Prostate gland (tissue), 2 donors: Measurements from ENCODE around the gene TLR1.
A peak's percentile ranks its signal among the peaks of the same experiment; 100 is the strongest.

ENCODE experiments used
- POLR2A ChIP-seq: fragments of 450-650 bp; IDR thresholded peaks from one replicate; pipeline ENCODE4 v1.6.1; 2016; ENCODE audit warnings: antibody characterized with exemption, mild to moderate bottlenecking
- POLR2AphosphoS5 ChIP-seq: sonication (generic); formaldehyde crosslinking; IDR thresholded peaks from one replicate; pipeline ENCODE4 v1.6.1; 2017; ENCODE audit warnings: antibody characterized with exemption
- TF ChIP-seq, protein P1 (sequence below), 4 experiments: fragments of 200-600 bp in 2 of 4; fragments of 450-650 bp in 2 of 4; sonication (generic) in 2 of 4; IDR thresholded peaks; 1 replicate in 3 of 4; 2 replicates in 1 of 4; pipeline ENCODE4 v1.5.1; 2016 to 2019; ENCODE audit warnings: antibody characterized with exemption in 4 of 4, mild to moderate bottlenecking in 2 of 4, moderate library complexity in 2 of 4

- TF ChIP-seq POLR2AphosphoS5 (peak; percentile 15), POLR2A (no peak)
- TF ChIP-seq, protein P1, sequence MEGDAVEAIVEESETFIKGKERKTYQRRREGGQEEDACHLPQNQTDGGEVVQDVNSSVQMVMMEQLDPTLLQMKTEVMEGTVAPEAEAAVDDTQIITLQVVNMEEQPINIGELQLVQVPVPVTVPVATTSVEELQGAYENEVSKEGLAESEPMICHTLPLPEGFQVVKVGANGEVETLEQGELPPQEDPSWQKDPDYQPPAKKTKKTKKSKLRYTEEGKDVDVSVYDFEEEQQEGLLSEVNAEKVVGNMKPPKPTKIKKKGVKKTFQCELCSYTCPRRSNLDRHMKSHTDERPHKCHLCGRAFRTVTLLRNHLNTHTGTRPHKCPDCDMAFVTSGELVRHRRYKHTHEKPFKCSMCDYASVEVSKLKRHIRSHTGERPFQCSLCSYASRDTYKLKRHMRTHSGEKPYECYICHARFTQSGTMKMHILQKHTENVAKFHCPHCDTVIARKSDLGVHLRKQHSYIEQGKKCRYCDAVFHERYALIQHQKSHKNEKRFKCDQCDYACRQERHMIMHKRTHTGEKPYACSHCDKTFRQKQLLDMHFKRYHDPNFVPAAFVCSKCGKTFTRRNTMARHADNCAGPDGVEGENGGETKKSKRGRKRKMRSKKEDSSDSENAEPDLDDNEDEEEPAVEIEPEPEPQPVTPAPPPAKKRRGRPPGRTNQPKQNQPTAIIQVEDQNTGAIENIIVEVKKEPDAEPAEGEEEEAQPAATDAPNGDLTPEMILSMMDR (IDR thresholded peaks at IDR 0.05) = peak in 3 of 4 experiments; percentile 43 to 79 (median 56)
Observed at GRCh38 chr4:38804654-38805295, at the start of gene TLR1.
